PFSK-1 (cell line): ENCODE measurements around the gene RAPGEF5.

ENCODE experiments used
- POLR2AphosphoS5 ChIP-seq: IDR thresholded peaks from 2 replicates; pipeline ENCODE4 v1.6.1; 2012; ENCODE audit warnings: low read depth, mild to moderate bottlenecking, control low read depth, low read length, moderate library complexity
- SIN3A ChIP-seq: IDR thresholded peaks from 2 replicates; pipeline ENCODE4 v1.6.1; 2012; ENCODE audit warnings: mild to moderate bottlenecking, low read length, moderate library complexity, borderline replicate concordance; ENCODE audit not compliant: insufficient read depth
- TAF1 ChIP-seq: IDR thresholded peaks from 2 replicates; pipeline ENCODE4 v1.6.1; 2012; ENCODE audit warnings: low read length, control low read depth, borderline replicate concordance; ENCODE audit not compliant: insufficient read depth
- TF ChIP-seq, protein P1 (sequence below), 2 experiments: IDR thresholded peaks; 2 replicates each; pipeline versions ENCODE4 v1.6.1 to v1.8.0; 2011 to 2012; ENCODE audit warnings: low read depth in 2 of 2, low read length in 2 of 2, control low read depth in 1 of 2, inconsistent platforms in 1 of 2, mild to moderate bottlenecking in 1 of 2, moderate library complexity in 1 of 2; ENCODE audit not compliant: insufficient read depth in 1 of 2

DNA sequence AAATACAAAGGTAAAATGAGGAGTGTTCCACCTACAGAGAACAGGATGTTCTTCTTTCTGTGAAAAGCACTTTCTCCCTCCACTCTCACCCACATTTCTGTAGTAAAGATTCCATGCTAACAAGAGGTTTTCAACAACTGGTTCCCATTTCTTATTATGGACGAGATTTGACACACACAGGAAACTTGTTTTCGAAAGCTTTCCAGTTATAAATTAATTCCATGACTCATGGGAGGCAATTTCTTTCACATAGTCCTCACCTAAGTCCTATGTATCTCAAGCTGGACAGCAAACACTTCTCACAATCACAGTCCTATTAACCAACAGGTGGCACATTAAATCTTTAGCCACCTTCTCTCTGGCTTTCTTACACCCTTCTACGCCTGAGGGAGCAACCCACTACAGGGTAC lies 24.5 kb downstream of the RAPGEF5 start:
- TF ChIP-seq, protein P1, sequence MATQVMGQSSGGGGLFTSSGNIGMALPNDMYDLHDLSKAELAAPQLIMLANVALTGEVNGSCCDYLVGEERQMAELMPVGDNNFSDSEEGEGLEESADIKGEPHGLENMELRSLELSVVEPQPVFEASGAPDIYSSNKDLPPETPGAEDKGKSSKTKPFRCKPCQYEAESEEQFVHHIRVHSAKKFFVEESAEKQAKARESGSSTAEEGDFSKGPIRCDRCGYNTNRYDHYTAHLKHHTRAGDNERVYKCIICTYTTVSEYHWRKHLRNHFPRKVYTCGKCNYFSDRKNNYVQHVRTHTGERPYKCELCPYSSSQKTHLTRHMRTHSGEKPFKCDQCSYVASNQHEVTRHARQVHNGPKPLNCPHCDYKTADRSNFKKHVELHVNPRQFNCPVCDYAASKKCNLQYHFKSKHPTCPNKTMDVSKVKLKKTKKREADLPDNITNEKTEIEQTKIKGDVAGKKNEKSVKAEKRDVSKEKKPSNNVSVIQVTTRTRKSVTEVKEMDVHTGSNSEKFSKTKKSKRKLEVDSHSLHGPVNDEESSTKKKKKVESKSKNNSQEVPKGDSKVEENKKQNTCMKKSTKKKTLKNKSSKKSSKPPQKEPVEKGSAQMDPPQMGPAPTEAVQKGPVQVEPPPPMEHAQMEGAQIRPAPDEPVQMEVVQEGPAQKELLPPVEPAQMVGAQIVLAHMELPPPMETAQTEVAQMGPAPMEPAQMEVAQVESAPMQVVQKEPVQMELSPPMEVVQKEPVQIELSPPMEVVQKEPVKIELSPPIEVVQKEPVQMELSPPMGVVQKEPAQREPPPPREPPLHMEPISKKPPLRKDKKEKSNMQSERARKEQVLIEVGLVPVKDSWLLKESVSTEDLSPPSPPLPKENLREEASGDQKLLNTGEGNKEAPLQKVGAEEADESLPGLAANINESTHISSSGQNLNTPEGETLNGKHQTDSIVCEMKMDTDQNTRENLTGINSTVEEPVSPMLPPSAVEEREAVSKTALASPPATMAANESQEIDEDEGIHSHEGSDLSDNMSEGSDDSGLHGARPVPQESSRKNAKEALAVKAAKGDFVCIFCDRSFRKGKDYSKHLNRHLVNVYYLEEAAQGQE (IDR thresholded peaks at IDR 0.05; ENCODE audit: insufficient read depth in 1 of 2, low read depth in 2 of 2, low read length in 2 of 2), result no peak
- TF ChIP-seq SIN3A (no peak), TAF1 (no peak), POLR2AphosphoS5 (no peak)
